HepG2 (cell line): ENCODE measurements around the gene COG8.

Source experiments
- ATAD3A ChIP-seq: sonication (generic); formaldehyde crosslinking; IDR thresholded peaks from 2 replicates; pipeline ENCODE4 v1.4.0; 2020; ENCODE audit warnings: missing genetic modification reagents
- ATF3 ChIP-seq: sonication (generic); formaldehyde crosslinking; IDR thresholded peaks from 2 replicates; pipeline ENCODE4 v1.4.0; 2020; ENCODE audit warnings: missing genetic modification reagents
- CTCF ChIP-seq: sonication (generic); formaldehyde crosslinking; IDR thresholded peaks from 2 replicates; pipeline ENCODE4 v1.5.0; 2020; ENCODE audit warnings: mild to moderate bottlenecking, missing genetic modification reagents, moderate library complexity
- ELF1 ChIP-seq: sonication (generic); formaldehyde crosslinking; IDR thresholded peaks from 2 replicates; pipeline ENCODE4 v1.4.0; 2020; ENCODE audit warnings: missing genetic modification reagents
- ETV6 ChIP-seq: sonication (generic); formaldehyde crosslinking; conservative IDR thresholded peaks from 2 replicates; pipeline ENCODE4 v1.4.0; 2020; ENCODE audit warnings: missing genetic modification reagents
- HDAC2 ChIP-seq: sonication (generic); formaldehyde crosslinking; IDR thresholded peaks from 2 replicates; pipeline ENCODE4 v1.4.0; 2020; ENCODE audit warnings: missing genetic modification reagents
- MIXL1 ChIP-seq: IDR thresholded peaks from 2 replicates; pipeline ENCODE4 v1.6.1; 2016
- MLX ChIP-seq: IDR thresholded peaks from 2 replicates; pipeline ENCODE4 v1.6.1; 2016
- ZBTB20 ChIP-seq: sonication (generic); formaldehyde crosslinking; IDR thresholded peaks from 2 replicates; pipeline ENCODE4 v1.8.1; 2023; ENCODE audit warnings: missing genetic modification reagents, low read depth, mild to moderate bottlenecking, borderline replicate concordance
- ZNF512 ChIP-seq: sonication (generic); formaldehyde crosslinking; IDR thresholded peaks from 2 replicates; pipeline ENCODE4 v1.4.0; 2020; ENCODE audit warnings: mild to moderate bottlenecking, missing genetic modification reagents

GRCh38 chr16:69376393-69377059 lies 37.2 kb upstream of the COG8 start:
- TF ChIP-seq CTCF (CRISPR knock-in tag) = no peak
- TF ChIP-seq HDAC2 (CRISPR knock-in tag) = no peak
- TF ChIP-seq ATF3 (CRISPR knock-in tag) = no peak
- TF ChIP-seq ELF1 (CRISPR knock-in tag) = no peak
- no peak for TF ChIP-seq ETV6 (CRISPR knock-in tag)
- TF ChIP-seq ATAD3A (CRISPR knock-in tag) = no peak
- TF ChIP-seq ZBTB20 (CRISPR knock-in tag) = no peak
- no peak for TF ChIP-seq MLX (CRISPR knock-in tag)
- no peak for TF ChIP-seq ZNF512 (CRISPR knock-in tag)
- TF ChIP-seq MIXL1 (CRISPR knock-in tag) = no peak
